Measurements from ENCODE around the gene CCDC33.

- TF ChIP-seq CTCF (IDR thresholded peaks at IDR 0.05): no peak
- no peak for TF ChIP-seq ZFX (IDR thresholded peaks at IDR 0.05; ENCODE audit: borderline replicate concordance)
Measured at GRCh38 chr15:74339371-74339770, 103.2 kb downstream of the CCDC33 start.
